OCI-LY3 (cell line): Measurements from ENCODE around the gene LRRC53.

ENCODE experiments used
- CTCF ChIP-seq: fragments of 200-600, 300-600 bp; sonication (generic); IDR thresholded peaks from 2 replicates; pipeline ENCODE4 v1.5.1; 2014; ENCODE audit warnings: antibody characterized with exemption, low read length, low read depth
- EZH2phosphoT487 ChIP-seq: fragments of 200-600 bp; shearing (Covaris generic); IDR thresholded peaks from 2 replicates; pipeline ENCODE4 v1.6.1; 2018; ENCODE audit warnings: antibody characterized with exemption, mixed run types, low read depth

GRCh38 chr1:74531796-74532195 is 19.4 kb upstream of the LRRC53 start:
- TF ChIP-seq CTCF: no peak
- no peak for TF ChIP-seq EZH2phosphoT487
